Neural crest cell (in vitro differentiated cells): Measurements from ENCODE around the gene FUBP3. TPM values are rescaled to one million over a fixed set of nuclear protein-coding genes. Genes with fewer than 3 reads are reported as not detected.
A peak's percentile ranks its signal among the peaks of the same experiment; 100 is the strongest.

Experiments used
- DNase-seq: peaks from one replicate; pipeline ENCODE4 v3.0.0; 2021; ENCODE audit warnings: low read depth, mixed read lengths, low spot score
- H3K27ac Mint-ChIP-seq: one replicate; pipeline ENCODE4 v1.8.0; 2021; ENCODE audit warnings: mild to moderate bottlenecking, mixed read lengths; ENCODE audit not compliant: unreplicated experiment
- H3K27me3 Mint-ChIP-seq: 2 replicates; pipeline ENCODE4 v1.8.0; 2021; ENCODE audit warnings: low read depth, mild to moderate bottlenecking, mixed read lengths
- H3K36me3 Mint-ChIP-seq: 2 replicates; pipeline ENCODE4 v1.8.0; 2021; ENCODE audit warnings: low read depth, mild to moderate bottlenecking, mixed read lengths
- H3K4me1 Mint-ChIP-seq: 2 replicates; pipeline ENCODE4 v1.8.0; 2021; ENCODE audit warnings: mixed read lengths
- H3K4me3 Mint-ChIP-seq: one replicate; pipeline ENCODE4 v1.8.0; 2021; ENCODE audit warnings: mild to moderate bottlenecking, mixed read lengths
- H3K9me3 Mint-ChIP-seq: 2 replicates; pipeline ENCODE4 v1.8.0; 2021; ENCODE audit warnings: mixed read lengths
- long read RNA-seq: library from polyadenylated mRNA; unstranded; transcript quantifications from one replicate; pipeline ENCODE4 v2.0.0, GENCODE V29; 2020
- total RNA-seq: library from RNA; stranded (reverse); gene quantifications from 2 replicates; pipeline ENCODE4 v1.2.1, GENCODE V29; 2021
- TF ChIP-seq, protein P1 (sequence below): fragments of 200-600 bp; sonication (generic); conservative IDR thresholded peaks from 2 replicates; pipeline ENCODE4 v1.5.0; 2021; ENCODE audit warnings: antibody characterized with exemption, mild to moderate bottlenecking

FUBP3 gene, protein sequence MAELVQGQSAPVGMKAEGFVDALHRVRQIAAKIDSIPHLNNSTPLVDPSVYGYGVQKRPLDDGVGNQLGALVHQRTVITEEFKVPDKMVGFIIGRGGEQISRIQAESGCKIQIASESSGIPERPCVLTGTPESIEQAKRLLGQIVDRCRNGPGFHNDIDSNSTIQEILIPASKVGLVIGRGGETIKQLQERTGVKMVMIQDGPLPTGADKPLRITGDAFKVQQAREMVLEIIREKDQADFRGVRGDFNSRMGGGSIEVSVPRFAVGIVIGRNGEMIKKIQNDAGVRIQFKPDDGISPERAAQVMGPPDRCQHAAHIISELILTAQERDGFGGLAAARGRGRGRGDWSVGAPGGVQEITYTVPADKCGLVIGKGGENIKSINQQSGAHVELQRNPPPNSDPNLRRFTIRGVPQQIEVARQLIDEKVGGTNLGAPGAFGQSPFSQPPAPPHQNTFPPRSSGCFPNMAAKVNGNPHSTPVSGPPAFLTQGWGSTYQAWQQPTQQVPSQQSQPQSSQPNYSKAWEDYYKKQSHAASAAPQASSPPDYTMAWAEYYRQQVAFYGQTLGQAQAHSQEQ
- 66.3 and 67.7 TPM in 2 replicates for total RNA-seq
- long read RNA-seq, partial matches to known transcripts = 13 of 21 reads
- long read RNA-seq, other reads (novel, unspliced or antisense) = 5 of 21 reads

DNA sequence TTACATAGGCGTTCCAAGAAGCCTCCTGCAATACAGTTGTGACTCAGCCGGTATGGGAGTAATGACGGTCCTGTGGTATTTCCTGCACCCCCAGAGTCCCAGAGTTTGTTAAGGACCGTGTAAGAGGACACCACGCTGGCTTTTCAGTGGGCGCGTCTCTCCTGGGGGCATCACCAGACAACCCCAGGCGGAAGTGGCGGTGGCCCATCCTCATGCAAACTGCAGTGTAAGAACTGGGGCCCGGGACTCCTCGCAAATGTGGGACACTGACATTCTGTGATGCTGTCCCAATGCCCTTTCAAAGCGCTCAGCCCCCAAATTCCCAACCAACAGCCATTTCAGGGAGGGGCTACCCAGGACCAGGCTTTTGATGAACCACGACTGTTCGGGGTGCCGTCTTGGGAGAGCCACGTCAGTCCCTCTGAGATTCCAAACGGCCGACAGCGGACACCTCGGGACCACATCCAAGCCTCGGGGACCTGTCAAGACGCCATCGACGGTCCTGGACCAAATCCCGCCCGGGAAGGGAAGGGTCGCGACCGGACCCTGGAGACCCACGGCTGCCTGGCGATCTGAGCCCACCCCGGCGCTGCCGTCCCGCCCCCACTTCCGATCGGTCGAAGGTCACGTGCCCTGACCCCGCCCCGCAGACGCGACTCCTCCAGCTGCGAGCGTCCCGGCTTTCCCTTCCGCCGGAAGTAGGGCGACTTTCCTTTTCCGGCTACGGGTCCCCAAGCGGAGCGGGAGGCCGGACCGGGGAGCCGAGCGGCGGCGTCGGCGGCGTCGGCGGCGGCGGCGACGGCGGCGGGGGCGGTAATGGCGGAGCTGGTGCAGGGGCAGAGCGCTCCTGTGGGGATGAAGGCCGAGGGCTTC, at the start of gene FUBP3:
Gene FUBP3, plus strand, starts transcription at position 713 of the 873 bp plus-strand sequence. Its CDS starts 104 bp downstream, at position 817.
- TF ChIP-seq, protein P1, sequence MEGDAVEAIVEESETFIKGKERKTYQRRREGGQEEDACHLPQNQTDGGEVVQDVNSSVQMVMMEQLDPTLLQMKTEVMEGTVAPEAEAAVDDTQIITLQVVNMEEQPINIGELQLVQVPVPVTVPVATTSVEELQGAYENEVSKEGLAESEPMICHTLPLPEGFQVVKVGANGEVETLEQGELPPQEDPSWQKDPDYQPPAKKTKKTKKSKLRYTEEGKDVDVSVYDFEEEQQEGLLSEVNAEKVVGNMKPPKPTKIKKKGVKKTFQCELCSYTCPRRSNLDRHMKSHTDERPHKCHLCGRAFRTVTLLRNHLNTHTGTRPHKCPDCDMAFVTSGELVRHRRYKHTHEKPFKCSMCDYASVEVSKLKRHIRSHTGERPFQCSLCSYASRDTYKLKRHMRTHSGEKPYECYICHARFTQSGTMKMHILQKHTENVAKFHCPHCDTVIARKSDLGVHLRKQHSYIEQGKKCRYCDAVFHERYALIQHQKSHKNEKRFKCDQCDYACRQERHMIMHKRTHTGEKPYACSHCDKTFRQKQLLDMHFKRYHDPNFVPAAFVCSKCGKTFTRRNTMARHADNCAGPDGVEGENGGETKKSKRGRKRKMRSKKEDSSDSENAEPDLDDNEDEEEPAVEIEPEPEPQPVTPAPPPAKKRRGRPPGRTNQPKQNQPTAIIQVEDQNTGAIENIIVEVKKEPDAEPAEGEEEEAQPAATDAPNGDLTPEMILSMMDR = no peak
- peak; percentile 86 for DNase-seq
- peak within 1 kb of the TSS; percentile 88 for H3K4me3 Mint-ChIP-seq
- peaks cover 34% of the 10 kb centered on the region for H3K4me1 Mint-ChIP-seq
- no peaks in the 10 kb centered on the region for H3K36me3 Mint-ChIP-seq
- peak within 1 kb of the TSS; percentile 69 for H3K27ac Mint-ChIP-seq
- no peaks in the 10 kb centered on the region for H3K9me3 Mint-ChIP-seq
- peaks cover 13% of the 10 kb centered on the region for H3K27me3 Mint-ChIP-seq

DNA sequence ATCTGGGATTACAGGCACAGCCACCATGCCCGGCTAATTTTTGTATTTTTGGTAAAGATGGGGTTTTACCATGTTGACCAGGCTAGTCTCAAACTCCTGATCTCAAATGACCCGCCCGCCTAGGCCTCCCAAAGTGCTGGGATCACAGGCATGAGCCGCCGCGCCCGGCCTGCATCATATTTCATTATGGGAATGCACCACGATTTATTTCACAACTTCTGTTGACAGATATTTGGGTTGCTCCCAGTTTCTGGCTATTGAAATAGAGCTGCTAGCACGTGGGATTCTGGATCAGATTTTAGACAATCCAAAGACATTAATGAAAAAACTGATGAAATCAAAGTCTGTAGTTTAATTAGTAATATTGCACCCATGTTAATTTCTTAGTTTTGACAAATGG, 48.4 kb upstream of the FUBP3 start:
- no peak for DNase-seq
- H3K4me3 Mint-ChIP-seq = no peak overlapping the region
- H3K36me3 Mint-ChIP-seq = no peaks in the 10 kb centered on the region
- H3K27ac Mint-ChIP-seq = no peak overlapping the region
- TF ChIP-seq, protein P1 = no peak
- H3K4me1 Mint-ChIP-seq = peaks cover 33% of the 10 kb centered on the region
- peaks cover 18% of the 10 kb centered on the region for H3K27me3 Mint-ChIP-seq
- no peaks in the 10 kb centered on the region for H3K9me3 Mint-ChIP-seq

DNA sequence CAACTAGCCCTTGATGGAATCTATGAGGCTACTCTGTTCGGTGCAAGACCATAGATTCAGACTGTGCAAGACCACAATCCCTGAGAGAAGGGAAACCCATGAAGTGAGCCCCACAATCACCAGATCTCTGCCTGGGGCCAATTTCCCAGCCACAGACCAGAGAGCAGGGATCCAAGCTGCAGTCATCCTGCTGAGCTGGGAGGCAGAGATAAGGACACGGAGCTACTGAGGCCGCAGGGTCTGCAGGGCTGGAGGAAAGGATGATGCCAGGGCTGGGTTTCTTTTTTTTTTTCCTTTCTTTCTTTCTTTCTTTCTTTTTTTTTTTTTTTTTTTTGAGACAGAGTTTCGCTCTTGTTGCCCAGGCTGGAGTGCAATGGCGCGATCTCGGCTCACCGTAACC, 47.7 kb upstream of the FUBP3 start:
- H3K36me3 Mint-ChIP-seq = no peaks in the 10 kb centered on the region
- H3K27me3 Mint-ChIP-seq = peaks cover 21% of the 10 kb centered on the region
- no peak overlapping the region for H3K27ac Mint-ChIP-seq
- H3K9me3 Mint-ChIP-seq = no peaks in the 10 kb centered on the region
- TF ChIP-seq, protein P1 = no peak
- no peak for DNase-seq
- H3K4me1 Mint-ChIP-seq = peaks cover 32% of the 10 kb centered on the region
- no peak overlapping the region for H3K4me3 Mint-ChIP-seq

DNA sequence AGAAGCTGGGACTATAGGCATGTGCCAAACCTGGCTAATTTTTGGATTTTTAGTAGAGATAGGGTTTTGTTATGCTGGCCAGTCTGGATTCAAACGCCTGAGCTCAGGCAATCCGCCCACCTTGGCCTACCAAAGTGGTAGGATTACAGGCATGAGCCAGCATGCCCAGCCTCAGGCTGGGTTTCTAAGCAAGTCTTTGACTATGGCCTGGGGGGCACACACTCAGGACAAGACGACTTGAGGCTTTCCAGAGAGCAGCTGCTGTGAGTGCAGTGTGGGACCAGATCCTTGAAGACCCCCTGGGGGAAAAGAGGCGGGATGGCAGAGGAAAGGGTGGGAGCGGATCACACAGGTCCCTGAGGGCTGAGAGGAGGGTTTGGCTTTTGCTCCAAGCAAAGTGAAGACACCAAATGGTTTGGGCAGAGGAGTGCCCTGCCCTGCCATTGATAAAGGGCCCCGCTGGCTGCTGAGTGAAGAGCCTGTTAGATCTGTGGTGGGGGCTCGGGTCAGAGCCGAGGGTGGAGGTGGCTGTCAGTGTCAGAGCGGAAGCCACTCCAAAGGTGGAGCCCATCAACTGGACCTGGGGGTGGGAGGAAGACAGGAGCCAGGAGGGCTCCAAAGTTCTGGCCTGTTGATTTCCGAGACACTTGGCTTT, 46.8 kb upstream of the FUBP3 start:
- Mint-ChIP-seq H3K27me3 (peaks cover 28% of the 10 kb centered on the region), H3K4me3 (no peak overlapping the region), H3K4me1 (peaks cover 27% of the 10 kb centered on the region), H3K9me3 (no peaks in the 10 kb centered on the region), H3K27ac (no peak overlapping the region), H3K36me3 (no peaks in the 10 kb centered on the region)
- DNase-seq = no peak
- TF ChIP-seq, protein P1 = no peak
